H1 (cell line): ENCODE measurements around the gene AMPD1. TPM values are rescaled to one million over a fixed set of nuclear protein-coding genes. Genes with fewer than 3 reads are reported as not detected.
A peak's percentile ranks its signal among the peaks of the same experiment; 100 is the strongest.

Experiments
- CTCF ChIA-PET: fragments of 300-600 bp; sonication (Branson Sonifier 250); formaldehyde crosslinking; loops from one replicate; lab custom pipeline; 2021; ENCODE audit not compliant: partially characterized antibody; lab: Charles Lee
- POLR2A ChIA-PET: fragments of 300-600 bp; sonication (Branson Sonifier 250); formaldehyde crosslinking; loops from one replicate; lab custom pipeline; 2021; ENCODE audit warnings: inconsistent platforms; ENCODE audit not compliant: partially characterized antibody; lab: Charles Lee
- DNase-seq, 2 experiments: peaks; one replicate each; pipeline versions ENCODE4 v3.0.0 to v3.0.0-alpha.2; 2010 to 2022; ENCODE audit warnings: low spot score in 2 of 2, low read depth in 1 of 2, mixed read lengths in 1 of 2
- FAIRE-seq: peaks from 2 replicates; lab custom pipeline; 2011; peaks lifted over from hg19 to GRCh38; lab: Jason Lieb, UNC
- H2AFZ ChIP-seq: 2 replicates; pipeline ENCODE4 v1.8.1; 2012; ENCODE audit warnings: low read length, inconsistent platforms
- H2AK5ac ChIP-seq: 2 replicates; pipeline ENCODE4 v1.6.1; 2013; ENCODE audit warnings: low read depth, low read length
- H2BK120ac ChIP-seq: replicated peaks from 2 replicates; pipeline ENCODE3; 2013; ENCODE audit warnings: low read depth, low read length, inconsistent platforms
- H2BK12ac ChIP-seq: 2 replicates; pipeline ENCODE4 v1.6.1; 2013; ENCODE audit warnings: low read depth, low read length
- H2BK15ac ChIP-seq: 2 replicates; pipeline ENCODE4 v1.6.1; 2013; ENCODE audit warnings: low read length
- H2BK20ac ChIP-seq: 2 replicates; pipeline ENCODE4 v1.6.1; 2013; ENCODE audit warnings: low read length
- H2BK5ac ChIP-seq: 2 replicates; pipeline ENCODE4 v1.6.1; 2013; ENCODE audit warnings: low read depth, low read length
- H3K14ac ChIP-seq: 2 replicates; pipeline ENCODE4 v1.6.1; 2013; ENCODE audit warnings: inconsistent platforms; ENCODE audit not compliant: insufficient read length
- H3K18ac ChIP-seq: 2 replicates; pipeline ENCODE4 v1.6.1; 2013; ENCODE audit warnings: low read length; ENCODE audit errors: extremely low read depth
- H3K23ac ChIP-seq: 2 replicates; pipeline ENCODE4 v1.6.1; 2013; ENCODE audit warnings: inconsistent platforms; ENCODE audit not compliant: insufficient read length
- H3K23me2 ChIP-seq: 2 replicates; pipeline ENCODE4 v1.6.1; 2013; ENCODE audit warnings: low read depth, low read length
- H3K27ac ChIP-seq: 2 replicates; pipeline ENCODE4 v1.6.1; 2011; ENCODE audit warnings: low read depth, low read length, inconsistent platforms
- H3K27me3 ChIP-seq, 4 experiments: replicated peaks in 1 of 4; 1 replicate in 1 of 4; 2 replicates in 3 of 4; pipeline versions ENCODE4 v1.6.1 to v1.8.1; 2011 to 2013; ENCODE audit warnings: low read length in 3 of 4, mild to moderate bottlenecking in 3 of 4, inconsistent platforms in 2 of 4, mixed read lengths in 2 of 4, moderate library complexity in 1 of 4; ENCODE audit not compliant: control insufficient read depth in 3 of 4, insufficient read depth in 3 of 4; ENCODE audit errors: extremely low read depth in 1 of 4
- H3K36me3 ChIP-seq, 4 experiments: 2 replicates each; pipeline versions ENCODE4 v1.6.1 to v1.8.1; 2011 to 2013; ENCODE audit warnings: mild to moderate bottlenecking in 4 of 4, low read length in 3 of 4, moderate library complexity in 2 of 4, control low read depth in 1 of 4, inconsistent platforms in 1 of 4; ENCODE audit not compliant: insufficient read depth in 4 of 4, control insufficient read depth in 2 of 4
- H3K4ac ChIP-seq: replicated peaks from 2 replicates; pipeline ENCODE3; 2013; ENCODE audit warnings: low read length, low read depth, mixed read lengths, inconsistent platforms; ENCODE audit not compliant: insufficient read length
- H3K4me1 ChIP-seq, 4 experiments: replicated peaks in 1 of 4; 1 replicate in 1 of 4; 2 replicates in 3 of 4; pipeline versions ENCODE4 v1.6.1 to v1.8.1; 2011 to 2013; ENCODE audit warnings: low read length in 3 of 4, inconsistent platforms in 2 of 4, mixed read lengths in 1 of 4; ENCODE audit not compliant: insufficient read depth in 4 of 4, control insufficient read depth in 3 of 4
- H3K4me2 ChIP-seq, 2 experiments: 2 replicates each; pipeline versions ENCODE4 v1.6.1 to v1.8.1; 2011 to 2013; ENCODE audit warnings: low read depth in 2 of 2, low read length in 2 of 2, control low read depth in 1 of 2, inconsistent platforms in 1 of 2, mild to moderate bottlenecking in 1 of 2; ENCODE audit not compliant: insufficient read depth in 1 of 2
- H3K4me3 ChIP-seq, 4 experiments: fragments of 200-600, 300-600 bp in 1 of 4; sonication (generic), shearing (Covaris generic), sonication (Bioruptor Twin) in 1 of 4; 2 replicates each; pipeline versions ENCODE4 v1.5.1 to v1.8.1; 2011 to 2016; ENCODE audit warnings: low read length in 4 of 4, low read depth in 3 of 4, control low read depth in 2 of 4, inconsistent platforms in 2 of 4, mild to moderate bottlenecking in 2 of 4, mixed read lengths in 1 of 4, moderate library complexity in 1 of 4; ENCODE audit not compliant: insufficient read depth in 2 of 4; ENCODE audit errors: extremely low read depth in 1 of 4
- H3K56ac ChIP-seq: replicated peaks from 2 replicates; pipeline ENCODE3; 2013; ENCODE audit warnings: low read depth, mild to moderate bottlenecking, mixed read lengths, low read length, inconsistent platforms; ENCODE audit not compliant: insufficient read length
- H3K79me1 ChIP-seq: 2 replicates; pipeline ENCODE4 v1.6.1; 2013; ENCODE audit warnings: low read depth, low read length, control low read depth
- H3K79me2 ChIP-seq, 2 experiments: 2 replicates each; pipeline versions ENCODE4 v1.6.1 to v1.8.1; 2012 to 2013; ENCODE audit warnings: low read length in 2 of 2, mild to moderate bottlenecking in 2 of 2, inconsistent platforms in 1 of 2; ENCODE audit not compliant: insufficient read depth in 2 of 2, control insufficient read depth in 1 of 2
- H3K9ac ChIP-seq, 4 experiments: replicated peaks in 1 of 4; 1 replicate in 1 of 4; 2 replicates in 3 of 4; pipeline versions ENCODE4 v1.6.1 to v1.8.1; 2011 to 2013; ENCODE audit warnings: low read depth in 3 of 4, low read length in 3 of 4, control low read depth in 2 of 4, mild to moderate bottlenecking in 2 of 4, moderate library complexity in 2 of 4, inconsistent platforms in 1 of 4; ENCODE audit errors: extremely low read depth in 1 of 4
- H3K9me3 ChIP-seq, 2 experiments: 2 replicates each; pipeline versions ENCODE4 v1.6.1 to v1.8.1; 2012 to 2013; ENCODE audit warnings: mild to moderate bottlenecking in 2 of 2, moderate library complexity in 2 of 2, control low read depth in 1 of 2, inconsistent platforms in 1 of 2, low read depth in 1 of 2, low read length in 1 of 2, mixed read lengths in 1 of 2; ENCODE audit not compliant: insufficient read depth in 2 of 2
- H4K20me1 ChIP-seq, 2 experiments: replicated peaks in 1 of 2; 2 replicates each; pipeline versions ENCODE3 to v1.8.1; 2011 to 2013; ENCODE audit warnings: inconsistent platforms in 2 of 2, low read length in 2 of 2, mild to moderate bottlenecking in 1 of 2; ENCODE audit not compliant: insufficient read depth in 2 of 2, control insufficient read depth in 1 of 2
- H4K5ac ChIP-seq: 2 replicates; pipeline ENCODE4 v1.6.1; 2013; ENCODE audit warnings: low read length, low read depth, mixed read lengths, inconsistent platforms; ENCODE audit not compliant: insufficient read length
- H4K8ac ChIP-seq: 2 replicates; pipeline ENCODE4 v1.8.0; 2013; ENCODE audit warnings: mild to moderate bottlenecking, moderate library complexity, low read length, inconsistent platforms; ENCODE audit not compliant: insufficient read depth; ENCODE audit errors: extremely low read depth
- H4K91ac ChIP-seq: replicated peaks from 2 replicates; pipeline ENCODE3; 2013; ENCODE audit warnings: low read length, mixed read lengths, inconsistent platforms; ENCODE audit not compliant: insufficient read length
- BRCA1 ChIP-seq: IDR thresholded peaks from 2 replicates; pipeline ENCODE4 v1.6.1; 2012; ENCODE audit warnings: low read depth, low read length, improper control_type of control experiment
- CEBPB ChIP-seq: IDR thresholded peaks from 2 replicates; pipeline ENCODE4 v1.6.1; 2012; ENCODE audit warnings: low read depth, low read length
- CHD2 ChIP-seq: IDR thresholded peaks from 2 replicates; pipeline ENCODE4 v1.6.1; 2012; ENCODE audit warnings: low read length, improper control_type of control experiment
- EGR1 ChIP-seq: IDR thresholded peaks from 2 replicates; pipeline ENCODE4 v1.6.1; 2011; ENCODE audit warnings: low read depth, low read length, borderline replicate concordance
- MAFK ChIP-seq: IDR thresholded peaks from 2 replicates; pipeline ENCODE4 v1.6.1; 2012; ENCODE audit warnings: low read depth, mild to moderate bottlenecking, improper control_type of control experiment, low read length
- PHF8 ChIP-seq: fragments of 200-600 bp; sonication (generic); conservative IDR thresholded peaks from 2 replicates; pipeline ENCODE4 v1.7.1; 2012; ENCODE audit warnings: low read depth, mild to moderate bottlenecking, inconsistent platforms, low read length, moderate library complexity
- POLR2AphosphoS5 ChIP-seq: IDR thresholded peaks from 2 replicates; pipeline ENCODE4 v1.6.1; 2011; ENCODE audit warnings: low read depth, low read length
- RAD21 ChIP-seq, 2 experiments: IDR thresholded peaks in 1 of 2; conservative IDR thresholded peaks in 1 of 2; 2 replicates each; pipeline ENCODE4 v1.6.1; 2011; ENCODE audit warnings: low read depth in 2 of 2, low read length in 2 of 2, improper control_type of control experiment in 1 of 2, inconsistent platforms in 1 of 2, mild to moderate bottlenecking in 1 of 2, moderate library complexity in 1 of 2
- SIN3A ChIP-seq, 2 experiments: IDR thresholded peaks in 1 of 2; conservative IDR thresholded peaks in 1 of 2; 2 replicates each; pipeline ENCODE4 v1.6.1; 2011 to 2012; ENCODE audit warnings: low read length in 2 of 2, improper control_type of control experiment in 1 of 2, low read depth in 1 of 2, mild to moderate bottlenecking in 1 of 2
- TAF1 ChIP-seq: IDR thresholded peaks from 2 replicates; pipeline ENCODE4 v1.6.1; 2011; ENCODE audit warnings: mild to moderate bottlenecking, low read depth, low read length
- WGBS, 2 experiments: shearing (Covaris generic) in 1 of 2; methylation state at CpG; one replicate each; pipeline versions ENCODE4 v1.1.6 to v1.1.7; 2013 to 2015; ENCODE audit warnings: low lambda C conversion rate in 2 of 2, mixed read lengths in 2 of 2, inconsistent platforms in 1 of 2, low coverage in 1 of 2, missing lambda C conversion rate in 1 of 2; ENCODE audit not compliant: insufficient replicate concordance in 2 of 2, insufficient coverage in 1 of 2, insufficient read length in 1 of 2; ENCODE audit errors: extremely low coverage in 1 of 2, missing lambda C conversion rate in 1 of 2; 5-methylcytosine and 5-hydroxymethylcytosine counted together
- polyA plus RNA-seq, 7 experiments: library from polyadenylated mRNA; depleted of rRNA in 3 of 7; stranded (reverse) in 5 of 7; unstranded in 2 of 7; fragments of >200 nt in 5 of 7; fragments of 200-250 nt in 2 of 7; gene quantifications; 1 replicate in 5 of 7; 2 replicates in 1 of 7; 4 replicates in 1 of 7; pipeline versions ENCODE4 v1.2.1 to v1.2.3, GENCODE V29; 2011 to 2013; ENCODE audit warnings: missing spikeins in 2 of 7, mixed read lengths in 2 of 7
- total RNA-seq: library from RNA; stranded (reverse); fragmentation: NEBNext Ultra II Directional; extraction: Animal tissue kit (Norgen Biotek cat#: 25700); gene quantifications from 2 replicates; pipeline ENCODE4 v1.2.1, GENCODE V29; 2021
- TF ChIP-seq, protein P1 (sequence below), 3 experiments: IDR thresholded peaks; 1 replicate in 2 of 3; 2 replicates in 1 of 3; pipeline versions ENCODE4 v1.5.1 to v1.6.1; 2011; ENCODE audit warnings: low read length in 3 of 3, mild to moderate bottlenecking in 3 of 3, inconsistent platforms in 2 of 3, low read depth in 1 of 3, moderate library complexity in 1 of 3; ENCODE audit not compliant: insufficient read depth in 1 of 3; ENCODE audit errors: control extremely low read depth in 1 of 3

AMPD1 gene
- total and polyA plus RNA-seq, 2 of the 8 experiments (the other 6 are each of a cell fraction or from before 2014, with no cell fraction given) = not detected

DNA sequence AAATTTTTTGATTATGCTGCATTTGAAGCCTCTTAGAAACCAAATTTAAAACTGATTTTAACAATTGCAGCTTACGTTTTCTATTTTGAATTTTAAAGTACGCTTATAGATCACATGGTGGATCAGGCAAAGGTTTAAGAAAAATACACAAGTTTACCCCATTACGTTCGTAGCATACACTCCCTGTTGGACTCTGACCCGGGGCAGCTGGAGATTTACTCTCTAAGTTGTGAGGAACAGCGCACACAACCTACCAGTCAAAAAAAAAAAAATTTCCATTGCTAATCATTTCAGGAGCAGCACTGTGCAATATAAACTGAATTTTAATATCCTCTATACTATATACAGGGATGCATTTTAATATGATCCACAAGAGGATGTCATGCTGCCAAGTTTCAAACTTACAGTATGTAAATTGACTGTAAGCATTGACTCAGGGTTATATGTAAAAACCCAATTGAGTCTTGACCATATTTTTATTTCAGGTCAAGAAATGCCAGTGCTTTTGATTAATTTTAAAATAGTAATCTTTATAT, 42.0 kb upstream of the AMPD1 start:
- Histone ChIP-seq H3K4me1 (no peaks in the 10 kb centered on the region), H4K20me1 (peaks cover 3 to 8% of the 10 kb centered on the region in 2 experiments), H3K23me2 (no peaks in the 10 kb centered on the region), H2AK5ac (no peak overlapping the region), H3K56ac (no peak overlapping the region), H4K8ac (peak overlapping the region; percentile 65; the same call in 1 of the 2 replicates), H3K36me3 (peaks cover 34 to 80% (median 56%) of the 10 kb centered on the region in 4 experiments), H4K91ac (no peak overlapping the region), H3K27me3 (no peaks in the 10 kb centered on the region), H3K23ac (no peak overlapping the region), H3K4ac (no peak overlapping the region), H2BK20ac (no peak overlapping the region), H3K18ac (no peak overlapping the region), H2BK12ac (no peak overlapping the region), H3K14ac (no peak overlapping the region), H2AFZ (no peak overlapping the region), H3K9me3 (no peaks in the 10 kb centered on the region), H3K4me2 (no peak overlapping the region), H2BK5ac (no peak overlapping the region), H2BK15ac (no peak overlapping the region), H3K9ac (no peak overlapping the region), H3K4me3 (no peak overlapping the region), H3K27ac (no peak overlapping the region), H3K79me2 (peaks cover under 1 to 58% of the 10 kb centered on the region in 2 experiments; a peak in 3 of 4 replicates), H4K5ac (no peak overlapping the region), H3K79me1 (0 out of 2 replicates have a peak, but pooled peaks cover 2% of the 10 kb centered on the region), H2BK120ac (no peak overlapping the region)
- DNase-seq (no peak), FAIRE-seq (no peak)
- 94% methylated on average over 6 of the region's 6 CpGs; no CpG with 5 or more reads in 1 of the 2 experiments for WGBS, 2 experiments
- CTCF ChIA-PET = no interaction called here
- POLR2A ChIA-PET = interaction anchor here (1.3 to 3.3 kb wide), 8 partner anchors 12 to 28 kb away, joined by 3 to 18 read pairs (median 4); partner anchors contain the start of genes CSDE1 and NRAS
- TF ChIP-seq BRCA1 (no peak), RAD21 (IDR thresholded peaks at IDR 0.05 in 1 of 2, conservative IDR thresholded peaks at IDR 0.05 in 1 of 2; ENCODE audit: low read depth in 2 of 2, low read length in 2 of 2) (no peak), PHF8 (no peak), MAFK (no peak), EGR1 (no peak), CEBPB (no peak), TAF1 (no peak), POLR2AphosphoS5 (no peak), SIN3A (conservative IDR thresholded peaks at IDR 0.05 in 1 of 2, IDR thresholded peaks at IDR 0.05 in 1 of 2; ENCODE audit: low read depth in 1 of 2, low read length in 2 of 2) (no peak), CHD2 (no peak)
- TF ChIP-seq, protein P1, sequence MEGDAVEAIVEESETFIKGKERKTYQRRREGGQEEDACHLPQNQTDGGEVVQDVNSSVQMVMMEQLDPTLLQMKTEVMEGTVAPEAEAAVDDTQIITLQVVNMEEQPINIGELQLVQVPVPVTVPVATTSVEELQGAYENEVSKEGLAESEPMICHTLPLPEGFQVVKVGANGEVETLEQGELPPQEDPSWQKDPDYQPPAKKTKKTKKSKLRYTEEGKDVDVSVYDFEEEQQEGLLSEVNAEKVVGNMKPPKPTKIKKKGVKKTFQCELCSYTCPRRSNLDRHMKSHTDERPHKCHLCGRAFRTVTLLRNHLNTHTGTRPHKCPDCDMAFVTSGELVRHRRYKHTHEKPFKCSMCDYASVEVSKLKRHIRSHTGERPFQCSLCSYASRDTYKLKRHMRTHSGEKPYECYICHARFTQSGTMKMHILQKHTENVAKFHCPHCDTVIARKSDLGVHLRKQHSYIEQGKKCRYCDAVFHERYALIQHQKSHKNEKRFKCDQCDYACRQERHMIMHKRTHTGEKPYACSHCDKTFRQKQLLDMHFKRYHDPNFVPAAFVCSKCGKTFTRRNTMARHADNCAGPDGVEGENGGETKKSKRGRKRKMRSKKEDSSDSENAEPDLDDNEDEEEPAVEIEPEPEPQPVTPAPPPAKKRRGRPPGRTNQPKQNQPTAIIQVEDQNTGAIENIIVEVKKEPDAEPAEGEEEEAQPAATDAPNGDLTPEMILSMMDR (IDR thresholded peaks at IDR 0.05; ENCODE audit: control extremely low read depth in 1 of 3, insufficient read depth in 1 of 3, low read depth in 1 of 3, low read length in 3 of 3) = no peak
